D721Med (cell line): ENCODE data around the gene METTL18.

ENCODE experiments used
- DNase-seq: peaks from one replicate; pipeline ENCODE4 v3.0.0; 2011; ENCODE audit warnings: low spot score; ENCODE audit not compliant: insufficient read length
- FAIRE-seq: peaks from 2 replicates; lab custom pipeline; 2011; peaks lifted over from hg19 to GRCh38; lab: Jason Lieb, UNC
- TF ChIP-seq, protein P1 (sequence below): IDR thresholded peaks from 2 replicates; pipeline ENCODE4 v1.5.1; 2012; ENCODE audit warnings: mild to moderate bottlenecking, control low read depth; ENCODE audit not compliant: insufficient read depth; ENCODE audit errors: missing control alignments

METTL18 gene

GRCh38 chr1:169750041-169750440 is 44.7 kb downstream of the METTL18 start:
- TF ChIP-seq, protein P1, sequence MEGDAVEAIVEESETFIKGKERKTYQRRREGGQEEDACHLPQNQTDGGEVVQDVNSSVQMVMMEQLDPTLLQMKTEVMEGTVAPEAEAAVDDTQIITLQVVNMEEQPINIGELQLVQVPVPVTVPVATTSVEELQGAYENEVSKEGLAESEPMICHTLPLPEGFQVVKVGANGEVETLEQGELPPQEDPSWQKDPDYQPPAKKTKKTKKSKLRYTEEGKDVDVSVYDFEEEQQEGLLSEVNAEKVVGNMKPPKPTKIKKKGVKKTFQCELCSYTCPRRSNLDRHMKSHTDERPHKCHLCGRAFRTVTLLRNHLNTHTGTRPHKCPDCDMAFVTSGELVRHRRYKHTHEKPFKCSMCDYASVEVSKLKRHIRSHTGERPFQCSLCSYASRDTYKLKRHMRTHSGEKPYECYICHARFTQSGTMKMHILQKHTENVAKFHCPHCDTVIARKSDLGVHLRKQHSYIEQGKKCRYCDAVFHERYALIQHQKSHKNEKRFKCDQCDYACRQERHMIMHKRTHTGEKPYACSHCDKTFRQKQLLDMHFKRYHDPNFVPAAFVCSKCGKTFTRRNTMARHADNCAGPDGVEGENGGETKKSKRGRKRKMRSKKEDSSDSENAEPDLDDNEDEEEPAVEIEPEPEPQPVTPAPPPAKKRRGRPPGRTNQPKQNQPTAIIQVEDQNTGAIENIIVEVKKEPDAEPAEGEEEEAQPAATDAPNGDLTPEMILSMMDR, result no peak
- DNase-seq, result no peak
- FAIRE-seq, result no peak

DNA sequence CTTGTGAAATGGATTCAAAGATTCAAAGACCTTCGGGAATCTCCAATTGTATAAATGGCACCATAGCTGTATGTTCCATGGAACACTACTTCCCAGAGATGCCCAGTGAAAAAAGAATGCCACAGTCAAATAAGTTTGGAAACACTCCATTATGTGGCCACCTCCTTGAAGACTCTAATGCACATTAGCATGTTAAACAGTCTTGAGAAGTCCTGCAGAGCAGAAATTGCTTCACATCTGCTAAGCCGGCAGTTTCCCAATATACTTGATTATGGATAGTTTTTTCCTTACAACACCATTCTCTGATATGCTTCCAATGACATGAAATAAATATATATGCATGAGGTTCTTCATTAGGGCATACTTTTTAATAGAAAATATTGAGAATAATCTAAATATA is 48.2 kb downstream of the METTL18 start:
- TF ChIP-seq, protein P1, result no peak
- FAIRE-seq (no peak), DNase-seq (no peak)

DNA sequence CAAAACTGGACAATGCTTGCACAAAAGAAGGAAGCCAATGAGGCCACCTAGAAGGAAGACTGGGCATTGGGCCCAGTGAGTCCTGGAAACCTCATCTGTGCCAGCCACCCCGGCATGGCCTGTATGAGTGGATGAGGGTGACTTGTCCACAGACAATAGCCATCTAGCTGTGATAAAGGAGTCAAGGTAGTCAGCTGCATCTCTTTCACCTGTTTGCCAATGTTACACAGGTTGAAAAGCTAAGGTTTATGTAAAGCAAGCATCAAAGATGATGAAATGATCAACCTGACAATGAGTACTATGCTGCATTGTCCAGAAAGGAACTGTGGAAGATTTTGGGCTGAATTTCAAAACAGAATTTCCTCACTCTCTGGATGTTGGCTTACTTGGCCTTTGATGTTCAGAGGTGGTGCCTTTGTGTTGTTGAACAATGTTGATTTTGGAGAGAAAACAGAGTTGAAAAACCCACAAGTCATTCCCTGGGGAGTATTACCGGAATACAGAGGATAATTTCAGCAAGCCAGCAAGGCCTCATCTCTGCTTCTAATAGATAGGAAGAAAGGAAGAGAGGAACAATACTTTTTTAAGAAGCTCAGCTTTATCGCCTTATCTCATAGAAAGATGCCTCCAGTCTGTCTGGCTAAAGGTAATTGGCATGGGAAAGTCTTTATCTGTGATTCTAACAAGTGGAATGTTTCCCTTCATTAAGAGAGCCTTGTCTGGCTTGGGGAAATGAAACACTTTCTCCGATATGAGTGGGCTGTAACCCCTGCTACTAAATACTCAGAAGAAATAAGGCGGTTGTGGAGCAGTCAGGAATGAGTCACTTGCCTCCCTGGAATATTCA is 49.5 kb downstream of the METTL18 start:
- TF ChIP-seq, protein P1, result no peak
- DNase-seq, result no peak
- no peak for FAIRE-seq
